Mesothelial cell of epicardium (in vitro differentiated cells): Measurements from ENCODE around the gene POLD1. TPM values are rescaled to one million over a fixed set of nuclear protein-coding genes. Genes with fewer than 3 reads are reported as not detected.

Experiments used
- DNase-seq, 2 experiments: peaks; one replicate each; pipeline ENCODE4 v3.0.0; 2021; ENCODE audit warnings: low spot score in 2 of 2; ENCODE audit not compliant: unreplicated experiment in 2 of 2
- H3K27ac Mint-ChIP-seq: 2 replicates; pipeline ENCODE4 v1.8.0; 2021; ENCODE audit warnings: mixed read lengths
- H3K27me3 Mint-ChIP-seq: 2 replicates; pipeline ENCODE4 v1.8.0; 2021; ENCODE audit warnings: low read depth, mixed read lengths
- H3K36me3 Mint-ChIP-seq: 2 replicates; pipeline ENCODE4 v1.8.0; 2021; ENCODE audit warnings: mixed read lengths
- H3K4me1 Mint-ChIP-seq: 2 replicates; pipeline ENCODE4 v1.8.0; 2021; ENCODE audit warnings: mixed read lengths
- H3K4me3 Mint-ChIP-seq: 2 replicates; pipeline ENCODE4 v1.8.0; 2021; ENCODE audit warnings: mild to moderate bottlenecking, moderate library complexity, mixed read lengths
- H3K9me3 Mint-ChIP-seq: 2 replicates; pipeline ENCODE4 v1.8.0; 2021; ENCODE audit warnings: mixed read lengths
- CTCF ChIP-seq: fragments of 200-600 bp; sonication (generic); IDR thresholded peaks from one replicate; pipeline ENCODE4 v1.5.0; 2021; ENCODE audit warnings: antibody characterized with exemption; ENCODE audit not compliant: unreplicated experiment
- total RNA-seq: library from RNA; stranded (reverse); gene quantifications from 3 replicates; pipeline ENCODE4 v1.2.1, GENCODE V29; 2021

The POLD1 gene
- total RNA-seq, 1 donor from 2014 or later: 60.6 TPM

GRCh38 chr19:50425581-50425980 is 41.4 kb downstream of the POLD1 start:
- DNase-seq: no peak
- no peak for TF ChIP-seq CTCF
- Mint-ChIP-seq H3K36me3 (no peaks in the 10 kb centered on the region), H3K27ac (no peak overlapping the region), H3K27me3 (peaks cover 33% of the 10 kb centered on the region), H3K9me3 (no peaks in the 10 kb centered on the region), H3K4me1 (no peaks in the 10 kb centered on the region), H3K4me3 (no peak overlapping the region)

GRCh38 chr19:50427318-50427925 is 43.3 kb downstream of the POLD1 start:
- Mint-ChIP-seq H3K4me3 (peak overlapping the region; percentile 43), H3K27ac (no peak overlapping the region), H3K9me3 (no peaks in the 10 kb centered on the region), H3K27me3 (peaks cover 29% of the 10 kb centered on the region), H3K36me3 (no peaks in the 10 kb centered on the region), H3K4me1 (peaks cover 9% of the 10 kb centered on the region)
- no peak for DNase-seq
- no peak for TF ChIP-seq CTCF

GRCh38 chr19:50427997-50428425 is 43.9 kb downstream of the POLD1 start:
- peak overlapping the region; percentile 43 for H3K4me3 Mint-ChIP-seq
- peak in 1 of 2 experiments; percentile 67 for DNase-seq
- no peak for TF ChIP-seq CTCF

GRCh38 chr19:50428772-50429463 is 44.8 kb downstream of the POLD1 start:
- no peak for DNase-seq
- no peak for TF ChIP-seq CTCF
- Mint-ChIP-seq H3K27ac (no peak overlapping the region), H3K4me1 (peaks cover 15% of the 10 kb centered on the region), H3K36me3 (no peaks in the 10 kb centered on the region), H3K9me3 (no peaks in the 10 kb centered on the region), H3K4me3 (no peak overlapping the region), H3K27me3 (peaks cover 35% of the 10 kb centered on the region)

More at GRCh38 chr19:50427997-50428425, 43.9 kb downstream of the POLD1 start:
- Mint-ChIP-seq H3K27me3 (peaks cover 31% of the 10 kb centered on the region), H3K27ac (no peak overlapping the region), H3K9me3 (no peaks in the 10 kb centered on the region), H3K4me1 (peaks cover 13% of the 10 kb centered on the region), H3K36me3 (no peaks in the 10 kb centered on the region)

GRCh38 chr19:50430888-50431342 is 46.8 kb downstream of the POLD1 start:
- no peak for TF ChIP-seq CTCF

More at GRCh38 chr19:50430888-50431342, 46.8 kb downstream of the POLD1 start:
- Mint-ChIP-seq H3K27ac (no peak overlapping the region), H3K27me3 (peaks cover 42% of the 10 kb centered on the region), H3K4me1 (peaks cover 20% of the 10 kb centered on the region), H3K36me3 (no peaks in the 10 kb centered on the region), H3K4me3 (peak overlapping the region; percentile 88), H3K9me3 (no peaks in the 10 kb centered on the region)
- DNase-seq: no peak
